Neural progenitor cell (in vitro differentiated cells): ENCODE measurements around the gene PRSS12. TPM values are rescaled to one million over a fixed set of nuclear protein-coding genes. Genes with fewer than 3 reads are reported as not detected.

Experiments used
- DNase-seq: peaks from one replicate; pipeline ENCODE4 v3.0.0-alpha.2; 2016; ENCODE audit warnings: low spot score
- H2AFZ ChIP-seq: fragments of 200-600 bp; sonication (generic); replicated peaks from 2 replicates; pipeline ENCODE4 v1.6.1; 2016; ENCODE audit warnings: antibody characterized with exemption
- H3F3A ChIP-seq: fragments of 200-600 bp; sonication (generic); 2 replicates; pipeline ENCODE4 v1.6.1; 2016; ENCODE audit warnings: antibody characterized with exemption, low read depth
- H3K27ac ChIP-seq: fragments of 200-600 bp; sonication (generic); 2 replicates; pipeline ENCODE4 v1.5.1; 2016; ENCODE audit warnings: mild to moderate bottlenecking
- H3K27me3 ChIP-seq: fragments of 200-600 bp; sonication (generic); 2 replicates; pipeline ENCODE4 v1.6.1; 2016; ENCODE audit warnings: mild to moderate bottlenecking, moderate library complexity
- H3K36me3 ChIP-seq: fragments of 200-600 bp; sonication (generic); 2 replicates; pipeline ENCODE4 v1.5.1; 2016
- H3K4me1 ChIP-seq: fragments of 200-600 bp; sonication (generic); 2 replicates; pipeline ENCODE4 v1.6.1; 2016; ENCODE audit warnings: mixed run types
- H3K4me2 ChIP-seq: fragments of 200-600 bp; sonication (generic); 2 replicates; pipeline ENCODE4 v1.6.1; 2016
- H3K4me3 ChIP-seq: fragments of 200-600 bp; sonication (generic); 2 replicates; pipeline ENCODE4 v1.5.1; 2016
- H3K79me2 ChIP-seq: fragments of 200-600 bp; sonication (generic); 2 replicates; pipeline ENCODE4 v1.6.1; 2016; ENCODE audit warnings: low read depth
- H3K9ac ChIP-seq: fragments of 200-600 bp; sonication (generic); 2 replicates; pipeline ENCODE4 v1.6.1; 2016
- H3K9me3 ChIP-seq: fragments of 200-600 bp; sonication (generic); 2 replicates; pipeline ENCODE4 v1.5.1; 2016; ENCODE audit warnings: low read depth
- H4K20me1 ChIP-seq: fragments of 200-600 bp; sonication (generic); 2 replicates; pipeline ENCODE4 v1.6.1; 2016; ENCODE audit warnings: low read depth
- H3K27ac Mint-ChIP-seq: 3 replicates; pipeline ENCODE4 v1.8.0; 2021; ENCODE audit warnings: mixed read lengths
- H3K27me3 Mint-ChIP-seq: 2 replicates; pipeline ENCODE4 v1.8.0; 2022; ENCODE audit warnings: low read depth, mild to moderate bottlenecking, inconsistent platforms, moderate library complexity, mixed read lengths; ENCODE audit not compliant: insufficient read depth
- H3K36me3 Mint-ChIP-seq: 3 replicates; pipeline ENCODE4 v1.8.0; 2021; ENCODE audit warnings: mixed read lengths
- H3K4me1 Mint-ChIP-seq: 3 replicates; pipeline ENCODE4 v1.8.0; 2021; ENCODE audit warnings: mixed read lengths
- H3K4me3 Mint-ChIP-seq: 3 replicates; pipeline ENCODE4 v1.8.0; 2021; ENCODE audit warnings: mild to moderate bottlenecking, moderate library complexity, mixed read lengths
- H3K9me3 Mint-ChIP-seq: 3 replicates; pipeline ENCODE4 v1.8.0; 2020; ENCODE audit warnings: mixed read lengths
- CTCF ChIP-seq: fragments of 200-600 bp; sonication (generic); IDR thresholded peaks from 2 replicates; pipeline ENCODE4 v1.5.1; 2017; ENCODE audit warnings: antibody characterized with exemption, mild to moderate bottlenecking
- EZH2 ChIP-seq: fragments of 200-600 bp; sonication (generic); IDR thresholded peaks from 2 replicates; pipeline ENCODE4 v1.6.1; 2017; ENCODE audit warnings: antibody characterized with exemption, mild to moderate bottlenecking, moderate library complexity
- EZH2phosphoT487 ChIP-seq: fragments of 200-600 bp; sonication (generic); IDR thresholded peaks from 2 replicates; pipeline ENCODE4 v1.6.1; 2017; ENCODE audit warnings: antibody characterized with exemption
- total RNA-seq: library from RNA; depleted of rRNA; stranded (reverse); fragments of >200 nt; gene quantifications from 2 replicates; pipeline ENCODE4 v1.2.3, GENCODE V29; 2015; ENCODE audit warnings: low replicate concordance

PRSS12 gene
- total RNA-seq, 1 donor from 2014 or later, result 1.9 TPM

GRCh38 chr4:118372251-118372650 lies 19.4 kb upstream of the PRSS12 start:
- H3K27me3 ChIP-seq, result no peaks in the 10 kb centered on the region
- Mint-ChIP-seq H3K4me3 (no peak overlapping the region), H3K36me3 (no peaks in the 10 kb centered on the region), H3K9me3 (peaks cover 6% of the 10 kb centered on the region), H3K4me1 (no peaks in the 10 kb centered on the region), H3K27ac (no peak overlapping the region), H3K27me3 (peaks cover 2% of the 10 kb centered on the region)
- TF ChIP-seq EZH2 (no peak), EZH2phosphoT487 (no peak), CTCF (no peak)
- H4K20me1 ChIP-seq, result no peaks in the 10 kb centered on the region
- H3K9ac ChIP-seq, result no peak overlapping the region
- DNase-seq, result no peak
- no peak overlapping the region for H3K27ac ChIP-seq
- no peaks in the 10 kb centered on the region for H3F3A ChIP-seq
- no peaks in the 10 kb centered on the region for H3K9me3 ChIP-seq
- no peaks in the 10 kb centered on the region for H3K36me3 ChIP-seq
- no peaks in the 10 kb centered on the region for H3K79me2 ChIP-seq
- H3K4me1 ChIP-seq, result no peaks in the 10 kb centered on the region
- H2AFZ ChIP-seq, result no peak overlapping the region
- no peak overlapping the region for H3K4me2 ChIP-seq
- H3K4me3 ChIP-seq, result no peak overlapping the region

GRCh38 chr4:118369231-118369630 lies 16.4 kb upstream of the PRSS12 start:
- no peak overlapping the region for H3K4me2 ChIP-seq
- no peak overlapping the region for H3K27ac Mint-ChIP-seq
- H3K4me3 ChIP-seq, result no peak overlapping the region
- H3F3A ChIP-seq, result no peaks in the 10 kb centered on the region
- no peaks in the 10 kb centered on the region for H3K9me3 Mint-ChIP-seq
- H3K36me3 Mint-ChIP-seq, result no peaks in the 10 kb centered on the region
- TF ChIP-seq EZH2 (no peak), CTCF (no peak), EZH2phosphoT487 (no peak)
- H2AFZ ChIP-seq, result no peak overlapping the region
- H3K27me3 Mint-ChIP-seq, result no peaks in the 10 kb centered on the region
- H3K9ac ChIP-seq, result no peak overlapping the region
- no peak for DNase-seq
- H3K9me3 ChIP-seq, result no peaks in the 10 kb centered on the region
- H3K4me3 Mint-ChIP-seq, result no peak overlapping the region
- no peaks in the 10 kb centered on the region for H3K79me2 ChIP-seq
- H3K4me1 ChIP-seq, result no peaks in the 10 kb centered on the region
- H4K20me1 ChIP-seq, result no peaks in the 10 kb centered on the region
- H3K27ac ChIP-seq, result no peak overlapping the region
- no peaks in the 10 kb centered on the region for H3K36me3 ChIP-seq
- H3K4me1 Mint-ChIP-seq, result no peaks in the 10 kb centered on the region
- no peaks in the 10 kb centered on the region for H3K27me3 ChIP-seq

GRCh38 chr4:118367872-118368271 lies 15.1 kb upstream of the PRSS12 start:
- H3K36me3 ChIP-seq, result no peaks in the 10 kb centered on the region
- H4K20me1 ChIP-seq, result no peaks in the 10 kb centered on the region
- H3K4me3 ChIP-seq, result no peak overlapping the region
- H3K9me3 Mint-ChIP-seq, result no peaks in the 10 kb centered on the region
- no peaks in the 10 kb centered on the region for H3K27me3 ChIP-seq
- no peak for DNase-seq
- H3F3A ChIP-seq, result no peaks in the 10 kb centered on the region
- no peaks in the 10 kb centered on the region for H3K36me3 Mint-ChIP-seq
- no peaks in the 10 kb centered on the region for H3K27me3 Mint-ChIP-seq
- H3K4me1 Mint-ChIP-seq, result no peaks in the 10 kb centered on the region
- H3K4me3 Mint-ChIP-seq, result no peak overlapping the region
- H2AFZ ChIP-seq, result no peak overlapping the region
- H3K9ac ChIP-seq, result no peak overlapping the region
- H3K4me2 ChIP-seq, result no peak overlapping the region
- no peak for TF ChIP-seq EZH2
- TF ChIP-seq EZH2phosphoT487, result no peak
- TF ChIP-seq CTCF, result no peak
- no peaks in the 10 kb centered on the region for H3K4me1 ChIP-seq
- no peaks in the 10 kb centered on the region for H3K9me3 ChIP-seq
- H3K79me2 ChIP-seq, result no peaks in the 10 kb centered on the region
- H3K27ac ChIP-seq, result no peak overlapping the region
- H3K27ac Mint-ChIP-seq, result no peak overlapping the region

- Mint-ChIP-seq H3K27me3 (no peaks in the 10 kb centered on the region), H3K4me1 (no peaks in the 10 kb centered on the region), H3K27ac (no peak overlapping the region), H3K4me3 (no peak overlapping the region), H3K9me3 (no peaks in the 10 kb centered on the region), H3K36me3 (no peaks in the 10 kb centered on the region)
- no peaks in the 10 kb centered on the region for H3K79me2 ChIP-seq
- H2AFZ ChIP-seq, result no peak overlapping the region
- no peaks in the 10 kb centered on the region for H4K20me1 ChIP-seq
- no peaks in the 10 kb centered on the region for H3K36me3 ChIP-seq
- H3K4me2 ChIP-seq, result no peak overlapping the region
- TF ChIP-seq CTCF (no peak), EZH2 (no peak), EZH2phosphoT487 (no peak)
- no peak overlapping the region for H3K27ac ChIP-seq
- H3K4me1 ChIP-seq, result no peaks in the 10 kb centered on the region
- no peak for DNase-seq
- H3K27me3 ChIP-seq, result no peaks in the 10 kb centered on the region
- H3K9ac ChIP-seq, result no peak overlapping the region
- no peaks in the 10 kb centered on the region for H3F3A ChIP-seq
- H3K9me3 ChIP-seq, result no peaks in the 10 kb centered on the region
- no peak overlapping the region for H3K4me3 ChIP-seq
These were observed 14.6 kb upstream of the PRSS12 start for GRCh38 chr4:118367361-118367760.
